ENCODE measurements around the gene PLBD1.

DNA sequence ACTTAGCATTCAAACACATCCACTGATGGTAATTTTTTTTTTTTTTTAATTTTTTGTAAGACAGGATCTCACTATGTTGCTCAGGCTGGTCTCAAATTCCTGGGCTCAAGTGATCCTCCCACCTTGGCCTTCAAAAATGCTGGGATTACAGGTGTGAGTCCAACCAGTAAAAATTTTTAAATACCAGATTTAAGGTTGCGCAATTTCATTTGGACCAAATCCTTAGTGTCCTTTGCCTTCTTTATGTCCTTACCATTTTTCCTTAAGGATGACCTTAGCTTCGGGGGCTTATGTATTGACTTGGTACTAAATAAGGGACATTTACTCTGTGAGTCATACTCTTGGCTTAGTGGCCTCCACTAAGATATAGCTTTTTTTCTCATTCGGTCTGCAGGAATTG lies 4.1 kb upstream of the PLBD1 start:
- TF ChIP-seq CTCF (IDR thresholded peaks at IDR 0.05), result no peak
- TF ChIP-seq POLR2A (IDR thresholded peaks at IDR 0.05), result no peak
